Upper lobe of left lung (tissue), 4 donors: ENCODE results near the gene RGS9.

Experiments
- CTCF ChIP-seq, 6 experiments: fragments of 450-650 bp in 4 of 6; fragments of 200-600 bp in 2 of 6; sonication (generic) in 2 of 6; IDR thresholded peaks; one replicate each; pipeline ENCODE4 v1.5.1; 2016 to 2019; ENCODE audit warnings: antibody characterized with exemption in 6 of 6
- POLR2AphosphoS5 ChIP-seq, 2 donors: sonication (generic); formaldehyde crosslinking; IDR thresholded peaks; one replicate each; pipeline ENCODE4 v1.5.1; 2017; ENCODE audit warnings: antibody characterized with exemption in 2 of 2

GRCh38 chr17:65102788-65103187, 34.4 kb upstream of the RGS9 start:
- TF ChIP-seq CTCF (IDR thresholded peaks at IDR 0.05), result no peak
- no peak for TF ChIP-seq POLR2AphosphoS5 (IDR thresholded peaks at IDR 0.05)
